NCI-H69 (cell line): ENCODE data around the gene STEAP3.
A peak's percentile ranks its signal among the peaks of the same experiment; 100 is the strongest.

Experiments
- DNase-seq: peaks from one replicate; lab custom pipeline; 2025; lab: John Stamatoyannopoulos, UW

STEAP3 gene

DNA sequence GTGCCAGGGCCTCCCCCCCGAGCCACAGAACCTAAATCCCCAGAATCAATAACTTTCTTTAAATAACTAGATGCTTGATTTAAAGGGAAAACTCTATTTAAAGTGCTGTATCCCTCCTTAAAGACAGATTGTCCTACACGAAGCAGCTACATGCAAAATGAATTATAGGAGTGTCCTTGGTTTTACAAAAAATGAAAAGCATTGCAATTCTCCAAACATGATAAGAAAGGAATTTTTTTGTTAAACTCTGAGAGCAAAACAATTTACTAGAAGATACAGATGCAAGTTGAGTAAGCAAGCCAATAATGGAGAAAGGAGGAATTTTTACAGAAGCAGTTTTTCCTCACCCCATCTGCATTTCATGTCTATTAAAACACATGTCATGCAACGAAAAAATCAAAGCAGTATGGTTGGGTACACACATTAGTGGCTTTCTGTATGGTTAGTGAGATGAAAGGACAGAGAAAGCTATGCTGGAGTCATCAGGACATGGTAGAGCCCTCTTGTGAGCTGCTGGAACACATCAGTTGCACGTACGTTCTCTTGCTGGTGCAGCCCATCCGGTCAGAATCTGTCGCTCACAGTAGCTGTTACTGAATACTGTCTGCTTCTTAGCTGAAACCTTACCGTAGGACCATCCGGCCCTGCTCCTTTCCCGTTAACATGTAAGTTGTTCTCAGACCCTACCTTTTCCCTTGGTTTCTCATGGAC, 25.9 kb upstream of the STEAP3 start:
- no peak for DNase-seq

DNA sequence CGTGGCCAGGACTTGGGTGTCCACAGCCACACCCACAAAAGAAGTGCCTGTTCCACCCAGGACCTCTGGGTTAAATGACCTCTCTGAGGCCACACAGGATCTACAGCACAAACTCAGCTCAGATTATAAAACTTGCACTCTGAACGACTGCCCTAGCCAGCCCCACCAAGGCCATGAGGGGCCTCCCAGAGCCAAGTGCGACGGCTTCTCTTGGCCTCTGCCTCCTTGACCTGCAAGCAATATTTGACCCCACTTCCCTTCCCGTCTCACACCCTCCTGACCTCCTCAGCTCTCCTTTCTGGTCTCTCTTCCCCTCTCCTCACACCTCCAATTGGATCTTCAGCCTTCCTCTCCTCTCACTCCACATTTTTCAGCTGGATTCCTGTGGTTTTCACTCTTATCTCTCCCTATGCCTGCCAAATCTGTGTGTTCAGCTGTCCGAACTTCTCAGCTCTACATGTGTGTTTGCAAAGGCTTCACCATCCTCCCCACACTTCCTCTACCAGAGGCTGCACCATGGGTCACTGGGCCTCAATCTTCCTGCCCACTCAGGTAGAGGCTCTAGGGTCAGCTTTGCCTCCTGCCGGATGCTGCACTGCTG, 25.3 kb upstream of the STEAP3 start:
- no peak for DNase-seq

DNA sequence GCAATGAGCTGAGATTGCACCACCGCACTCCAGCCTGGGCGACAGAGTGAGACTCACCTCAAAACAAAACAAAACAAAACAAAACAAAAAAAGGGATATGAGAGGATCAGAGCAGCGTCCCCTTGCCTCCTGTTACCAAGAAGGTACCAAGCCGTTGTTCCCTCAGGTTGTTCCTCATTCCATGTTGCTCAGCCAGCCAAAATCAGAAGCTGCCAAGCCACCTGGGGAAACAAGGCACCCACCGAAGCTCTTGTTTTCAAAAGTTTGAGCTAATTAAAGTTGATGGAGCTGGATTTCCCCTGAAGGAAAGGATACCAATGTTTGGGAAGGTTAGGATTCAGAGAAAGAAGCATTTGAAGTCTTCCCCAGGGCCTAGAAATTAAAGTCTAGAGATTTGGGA, 21.8 kb upstream of the STEAP3 start:
- no peak for DNase-seq

DNA sequence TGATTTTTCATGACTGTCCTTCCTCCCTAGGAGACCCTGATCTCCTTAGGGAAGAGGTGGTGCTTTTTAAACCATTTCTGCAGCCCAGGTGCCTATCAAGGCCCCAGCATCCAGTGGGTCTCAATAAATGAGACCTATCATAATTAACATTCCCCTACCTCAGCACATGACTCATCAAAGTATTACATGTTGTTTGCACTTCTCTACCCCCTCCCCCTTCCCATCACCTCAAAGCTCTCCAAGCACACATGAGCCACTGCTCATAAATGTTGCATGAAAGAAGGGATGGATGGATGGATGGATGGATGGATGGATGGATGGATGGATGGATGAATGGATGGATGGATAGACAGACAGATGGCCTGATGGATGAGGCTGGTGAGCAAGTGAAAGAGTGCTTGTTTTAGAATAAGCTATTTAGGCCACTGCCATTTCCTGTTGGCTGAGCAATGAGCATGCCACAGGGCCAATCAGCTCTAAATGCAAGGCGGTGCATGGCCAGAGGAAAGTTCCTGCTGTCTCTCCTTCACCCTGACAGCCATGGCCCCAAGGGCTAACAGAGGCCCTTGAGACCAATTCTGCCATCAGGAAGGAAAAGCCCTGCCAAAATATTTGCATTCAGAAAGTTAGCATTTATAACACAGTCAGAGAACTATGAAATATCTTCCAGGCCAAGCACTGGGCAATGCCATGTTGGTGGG, 20.9 kb upstream of the STEAP3 start:
- DNase-seq, result peak; percentile 58

DNA sequence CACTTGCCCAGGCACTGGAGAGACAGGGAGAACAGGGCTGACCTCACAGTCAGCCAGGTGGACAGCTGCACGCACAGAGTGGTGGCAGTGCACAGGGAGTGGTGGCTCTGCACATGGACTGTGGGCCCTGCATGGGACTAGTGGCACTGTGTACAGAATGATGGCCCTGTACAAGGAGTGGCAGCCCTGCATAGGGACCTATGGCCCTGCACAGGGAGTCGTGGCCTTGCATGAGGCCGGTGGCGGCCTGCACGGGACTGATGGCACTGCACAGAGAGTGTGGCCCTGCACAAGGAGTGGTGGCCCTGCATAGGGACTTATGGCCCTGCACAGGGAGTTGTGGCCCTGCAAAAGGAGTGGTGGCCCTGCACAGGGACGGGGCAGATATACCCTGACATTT, 19.1 kb upstream of the STEAP3 start:
- no peak for DNase-seq

DNA sequence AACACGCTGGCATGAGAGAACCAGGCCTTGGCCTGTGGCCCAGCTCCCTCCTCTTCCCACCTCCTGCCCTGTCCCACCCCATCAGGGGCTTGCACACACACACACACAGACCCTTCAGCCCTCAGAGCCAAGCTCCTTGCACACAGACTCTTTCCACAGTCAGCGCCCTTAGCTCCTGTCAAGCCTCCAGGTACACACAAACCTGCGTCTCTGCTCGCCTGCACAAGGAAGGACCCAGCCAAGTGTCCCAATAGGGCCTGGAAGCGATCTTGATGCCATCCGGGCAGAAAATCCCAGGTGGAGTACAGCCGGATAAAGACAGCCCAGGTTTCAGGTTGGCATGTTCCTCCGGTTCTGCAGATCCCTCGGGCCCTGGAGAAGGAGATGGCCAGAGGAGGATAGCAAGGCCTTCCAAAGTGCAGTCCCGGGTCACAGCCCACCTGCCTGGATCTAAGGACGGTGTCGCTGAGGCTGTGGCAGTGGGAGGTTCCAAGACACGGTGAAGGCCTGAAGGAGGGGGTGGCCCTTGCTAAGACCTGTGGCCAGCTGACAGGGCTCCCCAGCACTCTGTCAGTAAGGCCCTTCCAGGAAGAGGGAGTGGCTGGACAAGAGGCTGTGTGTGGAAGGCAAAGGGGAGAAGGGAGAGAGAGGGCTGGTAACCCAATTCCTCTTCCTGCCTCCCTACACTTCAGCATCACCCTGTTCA, 18.5 kb upstream of the STEAP3 start:
- DNase-seq, result peak; percentile 13

DNA sequence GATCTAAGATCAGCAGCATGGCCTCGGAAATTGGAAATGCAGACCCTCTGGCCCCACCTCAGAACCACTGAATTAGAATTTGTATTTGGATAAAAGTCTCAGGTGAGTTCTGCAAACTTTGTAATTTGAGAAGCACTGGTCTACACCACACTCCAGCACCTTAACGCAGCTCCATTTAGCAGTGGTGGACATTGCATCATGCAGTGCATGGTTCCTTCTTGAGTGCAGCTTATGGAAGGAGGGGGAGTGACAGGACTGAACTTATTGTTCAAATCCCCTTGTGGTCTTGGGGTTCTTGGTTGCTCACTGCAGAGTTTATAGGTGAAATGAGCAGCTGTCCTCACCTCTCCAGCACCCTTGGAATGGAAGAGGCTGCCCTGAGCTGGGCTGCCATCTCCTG, 17.4 kb upstream of the STEAP3 start:
- DNase-seq, result peak; percentile 42

DNA sequence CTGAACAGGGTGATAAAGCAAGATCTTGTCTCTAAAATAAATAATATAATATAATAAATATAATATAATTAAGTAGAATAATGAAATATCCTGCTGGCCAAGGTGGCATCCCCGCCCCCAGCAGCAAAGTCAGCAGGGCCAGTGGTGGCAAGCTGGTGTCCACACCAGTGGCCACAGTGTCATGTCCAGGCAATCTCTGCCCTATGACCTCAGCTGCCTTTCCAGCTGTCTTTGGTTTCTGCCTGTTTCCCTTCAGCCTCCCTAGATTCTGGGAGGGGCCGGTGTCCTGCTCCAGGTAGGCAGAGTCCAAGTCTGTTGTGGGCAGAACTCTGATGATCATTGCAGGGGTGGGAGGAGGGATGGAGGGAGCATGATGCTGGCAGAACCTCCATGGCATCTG, 16.2 kb upstream of the STEAP3 start:
- DNase-seq, result no peak

DNA sequence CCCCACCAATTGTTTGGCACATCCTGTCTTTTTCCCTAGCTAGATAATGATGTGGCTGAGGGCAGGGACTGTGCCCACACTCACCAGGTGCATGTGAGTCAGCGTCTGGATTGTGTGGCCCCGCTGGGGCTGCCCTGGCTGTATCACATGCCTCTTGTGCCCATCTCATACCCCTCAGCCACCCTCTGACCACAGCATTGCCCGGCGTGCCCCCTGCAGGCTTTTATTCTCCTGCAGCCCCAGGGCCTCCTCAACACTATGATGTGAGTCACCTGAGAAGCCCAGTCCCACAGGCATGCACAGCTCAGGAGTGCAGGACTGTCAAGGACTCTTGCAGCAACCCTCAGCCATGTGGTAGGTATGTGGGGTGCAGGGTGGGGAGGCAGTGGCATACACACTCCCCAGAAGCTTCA, 14.8 kb upstream of the STEAP3 start:
- peak; percentile 84 for DNase-seq

DNA sequence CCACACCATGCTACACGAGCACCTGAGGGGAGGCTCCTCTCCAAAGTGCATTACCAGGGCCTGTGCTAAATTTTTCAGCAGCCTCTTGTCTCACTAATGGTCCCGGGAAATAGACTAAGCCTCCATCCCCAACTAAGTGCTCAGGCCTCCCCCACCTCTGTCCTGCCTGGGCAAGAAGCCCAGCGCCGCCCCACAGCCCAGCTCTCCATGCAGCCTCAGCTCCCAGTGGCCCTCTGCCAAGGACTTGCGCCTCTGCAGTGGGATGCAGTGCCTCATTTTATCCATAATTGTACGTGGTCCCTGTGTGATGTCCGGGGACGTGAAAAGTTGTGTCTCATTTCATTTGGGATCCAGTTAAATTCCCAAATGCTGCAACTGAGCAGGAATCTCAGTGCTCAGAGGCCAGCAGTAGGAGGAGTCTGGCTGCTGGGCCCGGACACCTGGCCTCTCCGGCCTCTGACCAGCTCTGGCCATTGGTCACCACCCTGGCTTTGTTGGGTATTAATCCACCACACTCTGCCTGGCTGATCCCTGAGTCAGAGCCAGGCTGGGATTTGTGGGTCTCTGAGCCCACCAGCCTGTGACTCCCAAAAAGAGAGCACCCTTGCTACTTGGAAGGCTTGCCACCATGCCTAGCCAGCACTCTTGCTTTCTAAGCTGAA, 11.4 kb upstream of the STEAP3 start:
- no peak for DNase-seq

DNA sequence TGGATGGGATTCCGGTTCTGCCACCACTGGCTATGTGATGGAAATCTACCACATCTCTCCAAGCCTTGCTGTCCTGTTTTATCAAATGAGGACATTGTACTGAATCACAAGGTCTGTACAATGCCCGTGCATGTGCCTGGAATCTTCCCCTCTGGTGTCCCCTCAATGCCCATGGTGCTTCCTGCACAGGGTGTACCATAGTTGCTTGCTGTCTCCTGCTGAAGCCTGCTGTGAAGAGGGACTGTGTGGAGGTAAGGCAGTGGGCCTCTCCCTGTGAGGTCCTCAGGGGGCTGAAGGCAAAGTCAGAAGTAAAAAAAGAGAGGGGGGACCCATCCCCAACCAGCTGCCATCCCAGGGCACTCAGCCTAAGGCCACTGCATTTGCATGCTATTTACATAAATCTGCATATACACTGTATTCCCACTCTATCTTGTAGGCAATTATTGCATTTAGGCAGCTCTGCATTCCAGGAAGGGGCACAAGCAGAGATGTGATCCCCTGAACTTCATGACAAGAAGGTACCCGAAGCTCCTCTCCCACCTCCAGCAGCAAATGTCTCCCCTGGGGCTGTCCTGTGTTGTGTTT, 9.1 kb upstream of the STEAP3 start:
- no peak for DNase-seq

DNA sequence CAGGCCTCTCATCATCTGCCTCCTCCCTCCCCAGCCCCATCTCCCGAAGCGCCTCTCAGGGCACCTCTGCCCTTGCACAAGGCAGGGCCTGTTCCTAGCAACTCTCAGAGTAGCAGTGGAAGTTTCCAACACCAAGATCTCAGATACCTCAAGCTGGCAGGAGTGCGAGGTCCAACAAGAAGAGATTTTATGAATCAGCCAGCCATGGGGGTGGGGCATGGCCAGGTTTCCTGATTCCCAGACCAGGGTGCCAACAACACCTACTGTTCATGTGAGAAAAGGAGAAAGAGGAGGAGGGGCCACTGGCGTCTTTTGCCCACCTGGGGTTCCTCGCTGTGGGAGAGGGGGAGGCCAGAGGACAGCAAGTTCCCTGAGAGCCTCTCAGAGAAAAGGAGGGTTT, 6.6 kb upstream of the STEAP3 start:
- no peak for DNase-seq

DNA sequence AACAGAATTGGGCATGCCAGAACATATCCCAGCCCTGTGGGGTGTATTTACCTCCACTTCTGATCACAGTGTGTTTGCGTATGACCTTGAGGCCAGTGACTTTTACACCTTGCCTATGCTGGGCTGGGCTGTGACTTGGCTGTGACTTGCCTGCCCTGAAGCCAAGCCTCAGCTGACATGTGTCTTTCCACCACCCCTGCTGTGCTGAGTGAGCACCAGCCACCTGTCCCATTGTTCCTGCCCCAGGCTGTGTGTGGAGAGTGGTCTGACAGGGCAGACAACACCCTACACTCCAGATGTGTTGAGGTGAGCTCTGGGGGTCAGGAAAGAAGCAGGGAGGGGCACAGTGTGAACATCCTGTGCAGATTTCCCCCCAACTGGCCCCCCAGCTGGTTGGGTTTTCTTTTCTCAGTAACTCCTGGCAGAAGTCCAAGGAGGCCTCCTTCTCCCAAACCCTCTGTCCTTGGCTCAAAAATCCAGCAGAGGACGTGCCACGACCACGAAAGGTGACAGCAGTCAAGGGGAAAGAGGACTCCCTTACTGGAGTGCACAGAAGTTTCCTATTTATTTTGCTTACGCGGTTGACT, 5.1 kb upstream of the STEAP3 start:
- DNase-seq, result peak; percentile 96

DNA sequence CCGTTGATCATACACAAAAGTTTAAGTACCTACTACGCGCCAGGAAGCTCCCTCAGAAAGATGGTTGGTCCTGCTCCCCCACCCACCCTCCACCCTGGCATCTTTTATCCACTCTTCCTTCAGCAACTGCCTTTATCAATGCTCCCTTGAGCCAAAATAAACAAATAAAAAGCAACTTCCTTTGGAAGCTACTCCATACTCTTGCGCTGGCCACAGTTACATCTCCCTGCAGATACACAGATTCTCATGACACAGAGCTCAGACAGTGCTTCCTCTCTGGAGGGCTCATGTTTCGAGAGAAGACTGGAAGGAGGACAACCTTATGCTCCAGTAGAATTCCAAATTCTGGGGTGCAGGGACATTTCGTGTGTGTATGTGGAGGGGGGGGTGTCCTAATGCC, 3.8 kb upstream of the STEAP3 start:
- no peak for DNase-seq

DNA sequence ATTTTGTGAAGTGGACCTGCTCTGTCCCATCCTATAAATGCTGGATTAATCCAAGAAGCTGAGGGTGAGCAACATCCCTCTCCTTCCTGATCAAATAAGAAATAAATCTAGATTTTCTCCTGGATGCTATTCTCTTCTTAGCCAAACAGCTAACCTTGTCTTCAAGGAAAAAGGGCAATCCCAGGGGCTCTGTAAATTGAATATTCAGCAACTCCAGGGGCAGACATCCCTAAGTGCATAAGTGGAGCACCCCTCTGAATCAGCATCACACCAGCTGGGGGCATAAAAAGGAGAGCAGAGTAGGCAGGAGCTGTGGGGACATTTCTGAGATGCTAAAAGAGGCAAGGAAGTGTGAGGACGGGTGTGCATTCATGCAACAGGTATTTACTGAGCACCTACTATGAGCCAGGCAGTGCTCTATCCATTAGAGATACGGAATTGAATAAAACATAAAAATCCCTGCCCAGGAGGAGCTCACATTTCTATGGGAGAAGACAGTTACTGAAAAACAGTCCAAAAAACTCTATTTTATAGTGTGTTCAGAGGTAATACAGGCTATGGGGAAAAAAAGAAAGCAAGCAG, 2.8 kb upstream of the STEAP3 start:
- DNase-seq, result no peak

DNA sequence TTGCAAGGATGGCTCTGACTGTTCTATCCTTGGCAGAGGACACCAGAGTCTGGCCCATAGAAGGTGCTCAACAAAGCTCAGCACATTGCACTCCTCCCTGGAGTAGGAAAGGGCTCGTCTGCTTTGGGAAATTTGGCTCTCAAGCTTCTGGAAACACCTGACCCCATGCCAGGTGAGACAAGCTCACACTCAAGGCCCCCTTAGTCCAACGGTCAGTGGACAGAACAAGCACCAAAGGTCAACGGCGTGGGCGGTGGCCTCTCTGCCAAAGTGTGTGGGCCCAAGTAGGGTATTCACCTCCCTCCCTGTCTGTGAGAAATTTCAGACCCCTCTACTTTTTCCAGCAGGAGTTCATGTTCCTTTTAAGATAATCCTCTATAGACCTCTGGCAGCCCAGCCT, 2.0 kb upstream of the STEAP3 start:
- DNase-seq, result no peak

DNA sequence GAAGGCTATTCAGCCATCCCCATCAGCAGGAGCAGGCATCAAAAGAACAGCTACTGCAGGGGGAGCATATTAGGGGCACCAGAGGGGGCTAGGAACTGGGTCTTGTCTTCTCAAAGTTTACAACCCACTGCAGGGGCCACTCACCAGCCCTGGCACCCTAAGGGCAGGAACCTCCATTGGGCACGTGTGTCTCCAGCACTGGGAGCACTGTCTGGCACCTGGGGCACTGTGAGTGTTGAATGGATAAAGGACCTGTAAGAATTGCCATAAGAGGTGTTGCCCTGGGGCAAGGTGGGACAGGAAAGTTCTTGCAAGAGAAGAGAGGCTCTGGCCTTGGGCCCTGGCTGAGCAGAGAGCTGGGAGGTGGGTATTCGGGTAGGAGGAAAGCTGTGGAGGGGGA, 1.4 kb upstream of the STEAP3 start:
- peak; percentile 51 for DNase-seq

DNA sequence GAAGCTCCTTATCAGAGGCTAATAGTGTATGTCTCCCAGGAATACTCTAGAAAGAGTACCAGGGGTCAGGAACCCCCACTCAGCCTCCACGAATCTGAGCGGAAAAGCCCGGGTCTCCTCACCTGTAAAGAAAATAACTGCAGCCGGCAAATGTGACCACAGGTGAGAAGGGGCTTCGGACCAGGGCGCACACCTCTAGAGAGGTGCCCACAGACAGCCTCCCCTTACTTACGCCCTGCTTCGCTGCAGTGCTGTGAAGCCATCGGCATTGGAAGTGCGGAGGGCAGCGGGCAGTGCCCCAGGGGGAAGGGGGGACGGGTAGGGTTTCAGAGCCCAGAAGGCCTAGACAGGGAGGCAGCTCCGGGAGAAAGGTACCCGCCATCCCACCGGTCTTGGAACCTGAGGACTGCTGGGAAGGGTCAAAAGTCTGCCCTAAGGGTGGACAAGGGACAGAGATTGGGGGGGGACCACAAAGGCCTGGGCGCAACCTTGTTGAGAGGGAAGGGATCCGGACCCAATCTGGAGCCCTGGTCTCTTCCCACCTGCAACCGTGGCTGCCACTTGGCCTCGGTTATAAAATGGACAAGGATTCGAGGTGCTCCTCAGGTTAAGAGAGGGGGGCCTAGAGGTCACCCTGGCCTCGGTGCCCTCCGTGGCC, 642 bp upstream of the STEAP3 start:
- no peak for DNase-seq

DNA sequence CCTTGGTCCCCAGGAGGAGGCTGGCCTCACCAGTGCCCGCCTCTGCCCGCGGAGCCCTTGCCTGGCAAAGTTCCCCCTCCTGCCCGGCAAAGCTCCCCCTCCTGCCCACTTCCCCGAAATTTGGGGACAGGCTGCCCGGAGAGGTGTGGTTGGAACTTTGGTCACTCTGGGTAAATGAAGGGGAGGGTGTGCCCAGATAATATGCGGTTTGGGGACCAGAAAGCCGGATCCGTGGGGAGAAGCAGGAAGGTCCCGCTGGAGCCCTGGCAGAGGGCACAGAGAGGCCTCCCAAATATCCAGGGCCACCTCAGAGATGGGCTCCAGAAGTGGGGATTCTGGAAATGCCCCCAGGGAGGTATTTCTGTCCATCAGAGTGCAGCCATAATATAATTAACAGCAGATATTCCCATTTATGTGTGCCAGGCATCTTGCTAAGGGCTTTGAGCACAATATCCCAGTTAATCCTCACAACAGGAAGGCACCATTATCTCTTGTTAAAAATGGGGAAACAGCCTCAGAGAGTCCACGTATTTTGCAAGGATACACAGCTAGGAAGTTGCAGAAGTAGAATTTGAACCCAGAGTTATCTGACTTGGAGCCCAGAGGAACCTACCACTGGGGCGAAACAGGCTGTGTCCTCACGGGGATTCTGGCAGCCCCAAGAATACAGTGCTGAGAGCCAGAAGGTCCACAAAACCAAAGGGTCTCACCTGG, 914 bp downstream of the STEAP3 start:
- no peak for DNase-seq
